Mesendoderm (in vitro differentiated cells): ENCODE results near the gene OPCML.

Source experiments
- DNase-seq: peaks from one replicate; pipeline ENCODE4 v3.0.0; 2013
- H2AK5ac ChIP-seq: 2 replicates; pipeline ENCODE4 v1.6.1; 2013; ENCODE audit warnings: low read length, inconsistent platforms
- H2BK120ac ChIP-seq: 2 replicates; pipeline ENCODE4 v1.6.1; 2013; ENCODE audit warnings: low read depth, mild to moderate bottlenecking, low read length, moderate library complexity, mixed read lengths
- H2BK15ac ChIP-seq: replicated peaks from 2 replicates; pipeline ENCODE4 v1.6.1; 2013; ENCODE audit warnings: low read depth, mild to moderate bottlenecking, moderate library complexity
- H2BK5ac ChIP-seq: 2 replicates; pipeline ENCODE4 v1.6.1; 2013; ENCODE audit warnings: low read length, inconsistent platforms
- H3K18ac ChIP-seq: 2 replicates; pipeline ENCODE4 v1.6.1; 2013; ENCODE audit warnings: mild to moderate bottlenecking, low read length, mixed read lengths
- H3K23ac ChIP-seq: one replicate; pipeline ENCODE4 v1.6.1; 2013; ENCODE audit warnings: low read length
- H3K27ac ChIP-seq: 2 replicates; pipeline ENCODE4 v1.5.1; 2013; ENCODE audit warnings: low read depth, mild to moderate bottlenecking, inconsistent platforms, low read length, moderate library complexity
- H3K27me3 ChIP-seq: 2 replicates; pipeline ENCODE4 v1.6.1; 2013; ENCODE audit warnings: low read length, control low read depth, mild to moderate bottlenecking, inconsistent platforms; ENCODE audit not compliant: insufficient read depth, poor library complexity
- H3K36me3 ChIP-seq: 2 replicates; pipeline ENCODE4 v1.6.1; 2013; ENCODE audit warnings: low read length, inconsistent platforms; ENCODE audit not compliant: control insufficient read depth, insufficient read depth
- H3K4ac ChIP-seq: one replicate; pipeline ENCODE4 v1.6.1; 2013; ENCODE audit warnings: low read depth, mild to moderate bottlenecking, low read length, moderate library complexity
- H3K4me1 ChIP-seq: 2 replicates; pipeline ENCODE4 v1.6.1; 2013; ENCODE audit warnings: low read depth, low read length, inconsistent platforms; ENCODE audit not compliant: control insufficient read depth
- H3K4me2 ChIP-seq: 2 replicates; pipeline ENCODE4 v1.6.1; 2013; ENCODE audit warnings: low read length
- H3K4me3 ChIP-seq: 2 replicates; pipeline ENCODE4 v1.5.1; 2013; ENCODE audit warnings: mild to moderate bottlenecking, low read length
- H3K56ac ChIP-seq: one replicate; pipeline ENCODE4 v1.6.1; 2013; ENCODE audit warnings: low read length
- H3K79me1 ChIP-seq: 2 replicates; pipeline ENCODE4 v1.6.1; 2013; ENCODE audit warnings: low read length, inconsistent platforms
- H3K79me2 ChIP-seq: 2 replicates; pipeline ENCODE4 v1.6.1; 2013; ENCODE audit warnings: mild to moderate bottlenecking, low read length; ENCODE audit not compliant: control insufficient read depth, insufficient read depth
- H3K9ac ChIP-seq: 2 replicates; pipeline ENCODE4 v1.6.1; 2013; ENCODE audit warnings: low read length, inconsistent platforms
- H4K5ac ChIP-seq: one replicate; pipeline ENCODE4 v1.6.1; 2013; ENCODE audit warnings: low read length
- H4K8ac ChIP-seq: one replicate; pipeline ENCODE4 v1.6.1; 2013; ENCODE audit warnings: low read depth, mild to moderate bottlenecking, control low read depth, low read length, moderate library complexity
- WGBS: extraction: QIAGEN DNeasy Blood & Tissue Kit; methylation state at CpG from one replicate; pipeline ENCODE4 v1.1.7; 2013; ENCODE audit warnings: low lambda C conversion rate, missing lambda C conversion rate; ENCODE audit not compliant: insufficient coverage; ENCODE audit errors: extremely low coverage; 5-methylcytosine and 5-hydroxymethylcytosine counted together

Gene OPCML

GRCh38 chr11:132839236-132839945 is 692.9 kb downstream of the OPCML start:
- Histone ChIP-seq H3K27ac (no peak overlapping the region), H2BK120ac (no peak overlapping the region), H3K18ac (peak overlapping the region; percentile 4), H2BK15ac (no peak overlapping the region), H3K9ac (no peak overlapping the region), H3K27me3 (no peaks in the 10 kb centered on the region), H4K5ac (no peak overlapping the region), H3K56ac (no peak overlapping the region), H3K36me3 (no peaks in the 10 kb centered on the region), H3K4ac (no peak overlapping the region), H2AK5ac (no peak overlapping the region), H3K79me2 (no peaks in the 10 kb centered on the region), H3K23ac (no peak overlapping the region), H3K4me3 (no peak overlapping the region), H3K79me1 (no peaks in the 10 kb centered on the region), H4K8ac (no peak overlapping the region), H2BK5ac (no peak overlapping the region), H3K4me2 (no peak overlapping the region), H3K4me1 (no peaks in the 10 kb centered on the region)
- no CpG with 5 or more reads among the region's 18 CpGs for WGBS
- DNase-seq: no peak

- H3K4me3 ChIP-seq: no peak overlapping the region
- H3K4ac ChIP-seq: no peak overlapping the region
- no peaks in the 10 kb centered on the region for H3K79me1 ChIP-seq
- H3K56ac ChIP-seq: no peak overlapping the region
- no peaks in the 10 kb centered on the region for H3K79me2 ChIP-seq
- no peak overlapping the region for H2BK5ac ChIP-seq
- H3K27me3 ChIP-seq: no peaks in the 10 kb centered on the region
- no peak overlapping the region for H2AK5ac ChIP-seq
- H3K4me1 ChIP-seq: no peaks in the 10 kb centered on the region
- no peak overlapping the region for H3K9ac ChIP-seq
- no peak overlapping the region for H3K4me2 ChIP-seq
- no peaks in the 10 kb centered on the region for H3K36me3 ChIP-seq
- no peak overlapping the region for H3K27ac ChIP-seq
- WGBS: no CpG with 5 or more reads among the region's 7 CpGs
- no peak overlapping the region for H4K5ac ChIP-seq
- H4K8ac ChIP-seq: no peak overlapping the region
- peak overlapping the region; percentile 4 for H3K18ac ChIP-seq
- peak; percentile 18 for DNase-seq
- H2BK15ac ChIP-seq: no peak overlapping the region
- H3K23ac ChIP-seq: no peak overlapping the region
- H2BK120ac ChIP-seq: no peak overlapping the region
Observed at GRCh38 chr11:132838627-132839026, 693.7 kb downstream of the OPCML start.

DNA sequence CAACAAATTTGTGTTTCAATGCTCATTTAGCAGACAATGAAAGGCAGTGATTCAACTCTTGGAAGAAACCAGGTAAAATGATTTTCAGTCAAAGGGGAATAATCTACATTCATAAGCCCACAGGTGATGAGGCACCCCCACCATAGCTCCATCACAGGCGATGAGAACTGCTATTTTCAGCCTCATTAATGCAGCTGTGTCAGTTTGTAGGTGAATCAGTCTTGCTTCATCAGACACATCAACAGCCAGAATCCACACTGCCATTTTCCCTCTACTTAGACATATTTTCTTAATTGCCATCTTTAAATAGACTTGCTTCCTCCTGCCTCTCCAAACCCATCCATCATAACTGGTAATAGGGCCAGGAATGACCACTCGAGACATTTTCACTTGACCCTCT is 701.0 kb downstream of the OPCML start:
- Histone ChIP-seq H4K5ac (no peak overlapping the region), H2BK120ac (no peak overlapping the region), H3K4me2 (no peak overlapping the region), H3K4me1 (no peaks in the 10 kb centered on the region), H3K23ac (no peak overlapping the region), H3K27me3 (no peaks in the 10 kb centered on the region), H3K79me2 (no peaks in the 10 kb centered on the region), H2AK5ac (no peak overlapping the region), H3K27ac (no peak overlapping the region), H3K4me3 (no peak overlapping the region), H3K36me3 (no peaks in the 10 kb centered on the region), H3K79me1 (no peaks in the 10 kb centered on the region), H3K18ac (no peak overlapping the region), H3K56ac (no peak overlapping the region), H4K8ac (no peak overlapping the region), H2BK5ac (no peak overlapping the region), H2BK15ac (no peak overlapping the region), H3K9ac (no peak overlapping the region), H3K4ac (no peak overlapping the region)
- WGBS: no CpG with 5 or more reads among the region's 2 CpGs
- DNase-seq: no peak

- Histone ChIP-seq H3K9ac (no peak overlapping the region), H2BK15ac (no peak overlapping the region), H3K27me3 (no peaks in the 10 kb centered on the region), H3K18ac (no peak overlapping the region), H4K5ac (no peak overlapping the region), H3K4me1 (peaks cover 2% of the 10 kb centered on the region), H3K4ac (no peak overlapping the region), H4K8ac (no peak overlapping the region), H3K23ac (no peak overlapping the region), H3K79me1 (no peaks in the 10 kb centered on the region), H3K56ac (no peak overlapping the region), H3K4me2 (no peak overlapping the region), H2BK5ac (no peak overlapping the region), H3K36me3 (no peaks in the 10 kb centered on the region), H3K4me3 (no peak overlapping the region), H3K79me2 (no peaks in the 10 kb centered on the region), H2BK120ac (no peak overlapping the region), H3K27ac (no peak overlapping the region), H2AK5ac (no peak overlapping the region)
- DNase-seq: no peak
- WGBS: no CpG with 5 or more reads among the region's 1 CpG
Observed at GRCh38 chr11:132824642-132825041, 707.7 kb downstream of the OPCML start.

DNA sequence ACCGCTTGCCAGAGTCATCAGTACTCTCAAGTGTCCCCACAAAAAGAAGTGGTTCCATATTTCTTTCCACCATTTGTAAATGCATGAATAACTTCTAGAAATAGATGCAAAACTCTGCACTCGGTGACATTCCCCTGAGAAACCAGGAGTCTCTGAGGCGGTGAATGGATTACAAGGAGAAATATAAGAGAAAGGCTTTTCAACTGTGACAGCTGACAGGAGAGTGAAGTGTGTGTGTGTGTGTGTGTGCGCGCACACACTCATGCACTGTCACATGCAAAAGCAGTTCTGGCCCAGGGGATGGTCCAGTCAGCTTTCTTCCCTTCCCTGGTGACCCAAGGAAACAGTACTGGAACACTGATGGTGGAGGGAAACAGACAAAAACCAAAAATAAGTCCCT is 710.0 kb downstream of the OPCML start:
- H4K8ac ChIP-seq: no peak overlapping the region
- no peaks in the 10 kb centered on the region for H3K79me1 ChIP-seq
- no peaks in the 10 kb centered on the region for H3K79me2 ChIP-seq
- no peak overlapping the region for H2AK5ac ChIP-seq
- no peak overlapping the region for H3K23ac ChIP-seq
- WGBS: no CpG with 5 or more reads among the region's 5 CpGs
- H2BK120ac ChIP-seq: no peak overlapping the region
- H3K27ac ChIP-seq: no peak overlapping the region
- no peak overlapping the region for H3K4me2 ChIP-seq
- no peak overlapping the region for H2BK15ac ChIP-seq
- no peak overlapping the region for H3K18ac ChIP-seq
- no peak overlapping the region for H3K4ac ChIP-seq
- no peak overlapping the region for H3K4me3 ChIP-seq
- peaks cover 2% of the 10 kb centered on the region for H3K4me1 ChIP-seq
- no peak overlapping the region for H4K5ac ChIP-seq
- no peak for DNase-seq
- no peaks in the 10 kb centered on the region for H3K27me3 ChIP-seq
- no peak overlapping the region for H3K9ac ChIP-seq
- no peak overlapping the region for H2BK5ac ChIP-seq
- no peaks in the 10 kb centered on the region for H3K36me3 ChIP-seq
- H3K56ac ChIP-seq: no peak overlapping the region

- H2BK120ac ChIP-seq: no peak overlapping the region
- no peak overlapping the region for H2AK5ac ChIP-seq
- H4K8ac ChIP-seq: no peak overlapping the region
- H3K4ac ChIP-seq: no peak overlapping the region
- no peak overlapping the region for H3K27ac ChIP-seq
- H4K5ac ChIP-seq: no peak overlapping the region
- H3K18ac ChIP-seq: peak overlapping the region; percentile 6
- H3K4me3 ChIP-seq: no peak overlapping the region
- H2BK15ac ChIP-seq: no peak overlapping the region
- no peak overlapping the region for H2BK5ac ChIP-seq
- no peak overlapping the region for H3K23ac ChIP-seq
- no peak for DNase-seq
- no peaks in the 10 kb centered on the region for H3K79me2 ChIP-seq
- H3K9ac ChIP-seq: no peak overlapping the region
- no peaks in the 10 kb centered on the region for H3K79me1 ChIP-seq
- H3K4me1 ChIP-seq: peaks cover 2% of the 10 kb centered on the region
- WGBS: no CpG with 5 or more reads among the region's 4 CpGs
- no peaks in the 10 kb centered on the region for H3K27me3 ChIP-seq
- H3K36me3 ChIP-seq: no peaks in the 10 kb centered on the region
- no peak overlapping the region for H3K4me2 ChIP-seq
- no peak overlapping the region for H3K56ac ChIP-seq
Observed at GRCh38 chr11:132821499-132821898, 710.8 kb downstream of the OPCML start.
